OCI-LY1 (cell line): Measurements from ENCODE around the gene CCNYL1.

Experiments used
- H2AFZ ChIP-seq: fragments of 200-600 bp; sonication (generic), shearing (Covaris generic); 2 replicates; pipeline ENCODE4 v1.6.0; 2014; ENCODE audit warnings: antibody characterized with exemption, mild to moderate bottlenecking, low read length
- H3F3A ChIP-seq: fragments of 200-600 bp; sonication (generic), shearing (Covaris generic); 2 replicates; pipeline ENCODE4 v1.6.0; 2014; ENCODE audit warnings: mild to moderate bottlenecking, antibody characterized with exemption, low read length, moderate library complexity; ENCODE audit not compliant: insufficient read depth
- H3K27ac ChIP-seq: fragments of 200-600 bp; sonication (generic); 2 replicates; pipeline ENCODE4 v1.5.1; 2014; ENCODE audit warnings: low read length, mixed run types, mild to moderate bottlenecking, low read depth; ENCODE audit not compliant: poor library complexity, severe bottlenecking
- H3K27me3 ChIP-seq: fragments of 200-600 bp; sonication (generic); 2 replicates; pipeline ENCODE4 v1.6.0; 2014; ENCODE audit warnings: antibody characterized with exemption, mild to moderate bottlenecking, low read length, moderate library complexity; ENCODE audit not compliant: insufficient read depth
- H3K36me3 ChIP-seq: fragments of 200-600 bp; sonication (generic); 2 replicates; pipeline ENCODE4 v1.6.1; 2014; ENCODE audit warnings: mild to moderate bottlenecking, antibody characterized with exemption, low read length, moderate library complexity, mixed read lengths; ENCODE audit not compliant: insufficient read depth
- H3K4me1 ChIP-seq: fragments of 200-600 bp; sonication (generic); 2 replicates; pipeline ENCODE4 v1.5.1; 2014; ENCODE audit warnings: mild to moderate bottlenecking, low read length, moderate library complexity; ENCODE audit not compliant: insufficient read depth, severe bottlenecking
- H3K4me2 ChIP-seq: fragments of 200-600 bp; sonication (generic), shearing (Covaris generic); 2 replicates; pipeline ENCODE4 v1.6.1; 2014; ENCODE audit warnings: low read length
- H3K4me3 ChIP-seq: fragments of 200-600 bp; sonication (generic); 2 replicates; pipeline ENCODE4 v1.5.1; 2014; ENCODE audit warnings: low read length, low read depth, mild to moderate bottlenecking, mixed read lengths; ENCODE audit not compliant: poor library complexity, severe bottlenecking
- H3K79me2 ChIP-seq: fragments of 200-600 bp; shearing (Covaris generic); 2 replicates; pipeline ENCODE4 v1.6.1; 2016; ENCODE audit warnings: mixed run types, low read length, mixed read lengths; ENCODE audit not compliant: insufficient read depth
- H3K9ac ChIP-seq: fragments of 200-600 bp; sonication (generic), shearing (Covaris generic); 2 replicates; pipeline ENCODE4 v1.6.1; 2014; ENCODE audit warnings: mild to moderate bottlenecking, low read length, mixed read lengths
- H3K9me2 ChIP-seq: fragments of 200-600 bp; sonication (generic), shearing (Covaris generic); 2 replicates; pipeline ENCODE4 v1.6.1; 2014; ENCODE audit warnings: low read depth, mild to moderate bottlenecking, low read length, mixed read lengths
- H3K9me3 ChIP-seq: fragments of 200-600 bp; shearing (Covaris generic); 2 replicates; pipeline ENCODE4 v1.6.1; 2014; ENCODE audit warnings: low read length, mixed read lengths
- H4K20me1 ChIP-seq: fragments of 200-600 bp; sonication (generic), shearing (Covaris generic); 2 replicates; pipeline ENCODE4 v1.6.0; 2016; ENCODE audit warnings: mild to moderate bottlenecking, low read length; ENCODE audit not compliant: insufficient read depth
- CTCF ChIP-seq: fragments of 200-600 bp; sonication (generic), shearing (Covaris generic); IDR thresholded peaks from 2 replicates; pipeline ENCODE4 v1.5.1; 2017; ENCODE audit warnings: mild to moderate bottlenecking, antibody characterized with exemption, low read length, moderate library complexity, mixed read lengths
- EZH2 ChIP-seq: fragments of 200-600 bp; sonication (generic), shearing (Covaris generic); IDR thresholded peaks from 2 replicates; pipeline ENCODE4 v1.8.0; 2017; ENCODE audit warnings: borderline replicate concordance, mixed run types, mild to moderate bottlenecking, antibody characterized with exemption, low read length, moderate library complexity, mixed read lengths

CCNYL1 gene

DNA sequence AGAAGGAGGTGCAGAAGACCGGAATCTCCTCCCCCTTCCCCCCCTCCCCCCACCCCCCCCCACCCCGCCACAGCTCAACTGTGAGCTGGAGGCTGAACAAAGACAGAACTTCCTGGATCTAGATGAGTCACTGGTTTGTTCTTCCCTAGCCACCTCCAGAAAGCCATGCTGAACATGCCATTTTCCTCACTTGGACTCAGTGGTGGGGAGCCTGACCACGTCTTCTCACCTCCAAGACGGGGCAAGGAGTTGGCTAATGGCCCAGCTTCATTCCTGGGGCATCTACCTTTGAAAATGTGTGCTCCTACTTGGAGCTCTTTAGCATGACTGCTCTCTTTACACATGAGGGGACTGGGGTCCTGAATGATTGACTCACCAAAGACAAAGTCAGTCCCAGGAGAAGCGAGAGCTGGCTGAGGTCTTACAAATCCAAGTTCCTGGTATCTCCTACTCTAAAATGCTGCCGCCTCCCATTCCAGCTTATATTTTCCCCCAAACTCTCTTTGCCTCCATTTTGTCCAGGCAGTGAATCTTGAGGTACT lies 80.9 kb downstream of the CCNYL1 start:
- Histone ChIP-seq H3F3A (no peaks in the 10 kb centered on the region), H3K9ac (no peak overlapping the region), H3K79me2 (no peaks in the 10 kb centered on the region), H3K4me3 (no peak overlapping the region), H3K27me3 (no peaks in the 10 kb centered on the region), H3K27ac (no peak overlapping the region), H3K4me2 (0 out of 2 replicates have a peak overlapping the region, but pooled peaks have one; percentile 8), H3K4me1 (peaks cover 4% of the 10 kb centered on the region), H2AFZ (no peak overlapping the region), H3K36me3 (no peaks in the 10 kb centered on the region), H3K9me2 (no peaks in the 10 kb centered on the region), H4K20me1 (no peaks in the 10 kb centered on the region), H3K9me3 (no peaks in the 10 kb centered on the region)
- TF ChIP-seq CTCF: no peak
- no peak for TF ChIP-seq EZH2

DNA sequence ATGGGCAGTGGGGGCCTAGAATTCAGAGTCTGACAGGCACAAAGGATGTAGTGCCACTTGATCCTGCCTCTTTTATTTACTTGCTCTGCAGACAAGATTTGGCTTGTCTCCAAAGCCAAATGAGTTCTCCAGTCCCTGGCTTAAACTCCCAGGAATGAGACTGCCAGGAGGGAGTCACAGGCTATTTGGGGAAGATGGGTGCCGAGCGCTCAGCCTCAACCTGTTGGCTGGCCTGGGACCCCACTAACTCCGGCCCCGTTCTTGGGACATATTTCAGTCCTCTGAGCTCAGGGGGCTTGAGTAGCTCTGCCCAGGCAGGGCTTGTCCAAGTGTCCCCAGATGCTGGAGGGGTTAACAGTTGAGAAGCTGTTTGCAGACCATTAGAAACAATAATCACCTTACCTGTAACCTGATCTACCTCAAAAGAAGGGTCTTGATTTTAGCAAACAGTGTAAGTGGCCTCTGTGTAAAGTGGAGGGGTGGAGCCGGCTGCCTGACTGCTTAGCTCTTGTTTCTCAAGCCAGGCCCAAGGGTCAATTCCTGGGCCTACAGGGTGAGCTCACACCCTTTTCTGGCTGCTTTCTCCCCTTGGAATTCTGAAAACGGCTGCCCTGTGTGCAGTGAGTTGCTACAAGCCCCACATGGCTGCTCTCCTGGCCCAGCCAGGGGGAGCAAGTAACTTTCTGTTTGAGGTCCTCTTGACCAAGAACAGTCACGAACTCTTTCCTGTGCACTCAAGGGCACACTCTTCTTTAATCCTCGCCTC lies 85.3 kb downstream of the CCNYL1 start:
- Histone ChIP-seq H3K9me2 (no peaks in the 10 kb centered on the region), H3K36me3 (no peaks in the 10 kb centered on the region), H4K20me1 (no peaks in the 10 kb centered on the region), H3K79me2 (no peaks in the 10 kb centered on the region), H3K4me1 (peaks cover 4% of the 10 kb centered on the region), H3K9ac (no peak overlapping the region), H3K27ac (no peak overlapping the region), H2AFZ (no peak overlapping the region), H3K27me3 (no peaks in the 10 kb centered on the region), H3K4me3 (no peak overlapping the region), H3K9me3 (no peaks in the 10 kb centered on the region), H3K4me2 (no peak overlapping the region), H3F3A (no peaks in the 10 kb centered on the region)
- no peak for TF ChIP-seq CTCF
- no peak for TF ChIP-seq EZH2

DNA sequence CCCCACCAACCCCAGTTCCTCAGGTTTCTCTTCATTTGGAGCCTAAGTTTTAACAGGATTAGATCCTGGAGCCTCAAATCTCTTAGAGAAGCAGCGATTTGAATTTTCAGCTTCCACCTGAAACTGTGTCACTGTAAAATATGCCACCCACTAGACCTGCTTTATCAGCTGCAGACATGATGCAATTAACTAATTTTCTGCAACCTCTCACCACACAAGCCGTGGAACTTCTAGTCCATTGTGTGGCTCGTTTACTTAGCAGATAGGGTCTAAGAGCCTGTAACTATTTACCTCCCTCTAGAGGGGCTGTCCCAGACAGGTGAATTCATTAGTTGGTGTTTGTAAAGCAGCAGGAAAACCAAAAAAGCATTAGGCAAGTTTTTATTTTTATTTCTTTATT lies 89.8 kb downstream of the CCNYL1 start:
- H2AFZ ChIP-seq: no peak overlapping the region
- no peaks in the 10 kb centered on the region for H4K20me1 ChIP-seq
- H3K9me2 ChIP-seq: no peaks in the 10 kb centered on the region
- TF ChIP-seq EZH2 (no peak), CTCF (no peak)
- H3K27me3 ChIP-seq: no peaks in the 10 kb centered on the region
- H3K27ac ChIP-seq: no peak overlapping the region
- no peaks in the 10 kb centered on the region for H3F3A ChIP-seq
- no peaks in the 10 kb centered on the region for H3K79me2 ChIP-seq
- H3K4me2 ChIP-seq: no peak overlapping the region
- H3K4me3 ChIP-seq: no peak overlapping the region
- H3K36me3 ChIP-seq: no peaks in the 10 kb centered on the region
- H3K4me1 ChIP-seq: no peaks in the 10 kb centered on the region
- no peak overlapping the region for H3K9ac ChIP-seq
- no peaks in the 10 kb centered on the region for H3K9me3 ChIP-seq
